GM13977 (cell line): ENCODE results near the gene TCF7.

ENCODE experiments used
- DNase-seq: peaks from one replicate; pipeline ENCODE4 v3.0.0; 2012; ENCODE audit warnings: low spot score
- in situ Hi-C: fragments of 300-500 bp; cut with MboI; formaldehyde crosslinking; loops from one replicate; pipeline ENCODE4 v1.12.0; 2022; ENCODE audit warnings: low sequenced_read_pairs, low pct_unique_long_range_greater_than_20kb, mixed read lengths, inconsistent platforms; ENCODE audit not compliant: unreplicated experiment
- TF ChIP-seq, protein P1 (sequence below): IDR thresholded peaks from 2 replicates; pipeline ENCODE4 v1.5.1; 2012; ENCODE audit warnings: mild to moderate bottlenecking, control low read depth; ENCODE audit not compliant: insufficient read depth; ENCODE audit errors: extremely low read depth, missing control alignments

TCF7 gene

GRCh38 chr5:134103397-134103796 lies 11.1 kb upstream of the TCF7 start:
- TF ChIP-seq, protein P1, sequence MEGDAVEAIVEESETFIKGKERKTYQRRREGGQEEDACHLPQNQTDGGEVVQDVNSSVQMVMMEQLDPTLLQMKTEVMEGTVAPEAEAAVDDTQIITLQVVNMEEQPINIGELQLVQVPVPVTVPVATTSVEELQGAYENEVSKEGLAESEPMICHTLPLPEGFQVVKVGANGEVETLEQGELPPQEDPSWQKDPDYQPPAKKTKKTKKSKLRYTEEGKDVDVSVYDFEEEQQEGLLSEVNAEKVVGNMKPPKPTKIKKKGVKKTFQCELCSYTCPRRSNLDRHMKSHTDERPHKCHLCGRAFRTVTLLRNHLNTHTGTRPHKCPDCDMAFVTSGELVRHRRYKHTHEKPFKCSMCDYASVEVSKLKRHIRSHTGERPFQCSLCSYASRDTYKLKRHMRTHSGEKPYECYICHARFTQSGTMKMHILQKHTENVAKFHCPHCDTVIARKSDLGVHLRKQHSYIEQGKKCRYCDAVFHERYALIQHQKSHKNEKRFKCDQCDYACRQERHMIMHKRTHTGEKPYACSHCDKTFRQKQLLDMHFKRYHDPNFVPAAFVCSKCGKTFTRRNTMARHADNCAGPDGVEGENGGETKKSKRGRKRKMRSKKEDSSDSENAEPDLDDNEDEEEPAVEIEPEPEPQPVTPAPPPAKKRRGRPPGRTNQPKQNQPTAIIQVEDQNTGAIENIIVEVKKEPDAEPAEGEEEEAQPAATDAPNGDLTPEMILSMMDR = no peak

DNA sequence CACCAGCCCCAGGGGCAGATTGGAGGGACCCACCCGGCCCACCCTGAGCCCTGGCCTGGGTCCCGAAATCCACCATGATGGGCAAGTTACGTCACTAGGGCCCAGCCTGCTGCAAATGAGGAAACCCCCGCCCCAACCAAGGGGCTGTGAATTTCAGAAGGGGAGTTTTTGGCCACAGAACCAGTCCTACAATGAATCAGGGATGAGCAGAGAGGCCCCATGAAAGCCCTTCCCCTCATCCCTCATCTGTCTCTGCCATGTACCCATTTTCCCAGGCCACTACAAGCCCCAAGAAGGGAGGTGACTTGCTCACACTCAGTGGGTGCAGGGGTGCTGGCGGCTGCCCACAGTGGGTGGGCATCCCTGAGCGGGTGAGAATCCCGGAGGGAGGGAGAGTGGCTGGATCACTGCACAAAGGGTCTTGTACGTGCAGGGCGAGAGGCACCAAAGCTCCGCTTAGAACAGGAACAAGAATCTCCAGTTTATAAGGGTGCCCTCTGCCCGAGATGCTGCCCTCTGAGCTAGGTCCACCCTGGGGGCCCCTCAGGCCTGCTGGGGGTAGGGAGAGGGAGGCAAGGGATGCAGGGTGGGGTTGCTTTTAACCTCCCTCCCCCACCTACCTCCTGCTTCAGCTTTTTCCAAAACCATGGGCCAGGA lies 10.4 kb upstream of the TCF7 start:
- in situ Hi-C loops = no loop called here
- TF ChIP-seq, protein P1 = no peak

More at GRCh38 chr5:134103397-134103796, 11.1 kb upstream of the TCF7 start:
- in situ Hi-C loops = no loop called here
- no peak for DNase-seq

DNA sequence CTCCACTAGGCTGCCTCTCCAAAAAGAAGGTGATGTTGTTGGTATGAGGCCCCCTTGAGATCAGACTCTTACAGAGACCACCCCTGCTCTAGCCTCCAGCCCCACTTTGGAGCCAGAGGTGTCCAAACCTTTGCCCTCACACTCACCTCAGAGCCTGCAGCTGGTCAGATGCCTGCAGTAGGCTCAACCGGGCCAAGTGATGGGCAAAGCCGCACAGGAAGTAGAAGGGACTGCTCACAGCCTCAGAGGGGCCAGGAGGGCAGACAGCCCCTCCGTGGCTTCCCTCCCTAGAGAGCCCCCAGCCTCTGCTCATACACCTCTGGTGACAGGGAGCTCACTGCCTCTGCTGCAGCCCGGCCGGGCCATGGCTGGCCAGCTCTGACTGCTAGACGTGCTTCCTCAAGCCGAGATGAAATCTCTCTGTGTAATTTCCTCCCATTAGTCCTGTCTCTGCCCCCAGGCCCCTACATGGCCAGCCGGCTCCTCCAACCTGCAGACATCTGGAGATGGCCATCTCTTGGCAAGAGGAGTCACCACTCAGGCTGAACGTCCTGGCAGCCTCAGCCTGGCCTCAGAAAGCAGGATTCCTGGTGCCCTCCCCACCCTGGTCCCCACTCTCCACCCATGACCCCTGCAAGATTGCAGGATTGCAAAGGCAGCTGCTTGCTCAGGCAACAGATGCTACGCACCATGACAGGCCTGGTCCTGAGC lies 7.3 kb upstream of the TCF7 start:
- TF ChIP-seq, protein P1 = no peak
- in situ Hi-C loops = no loop called here
- no peak for DNase-seq

More for the DNA sequence above, 10.4 kb upstream of the TCF7 start:
- no peak for DNase-seq

DNA sequence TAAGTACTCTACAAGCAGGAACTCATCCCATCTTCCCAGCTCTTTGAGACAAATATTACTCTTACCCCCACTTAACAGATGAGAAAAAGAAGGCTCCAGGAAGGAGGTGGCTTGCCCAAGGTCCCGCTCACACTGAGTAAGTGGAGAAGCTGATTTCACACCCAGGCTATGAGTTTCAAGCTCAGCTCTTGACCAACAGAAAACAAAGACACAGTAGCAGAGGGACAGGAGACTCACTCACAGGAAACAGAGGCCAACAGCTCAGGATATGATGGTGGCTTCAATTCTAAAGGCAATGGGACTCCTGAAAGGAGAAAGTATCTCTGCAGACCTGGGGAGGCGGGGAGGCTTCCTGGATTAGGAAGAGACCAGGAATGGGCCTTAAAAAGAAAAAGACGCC lies 6.7 kb upstream of the TCF7 start:
- no peak for DNase-seq
- in situ Hi-C loops = no loop called here
- TF ChIP-seq, protein P1 = no peak

DNA sequence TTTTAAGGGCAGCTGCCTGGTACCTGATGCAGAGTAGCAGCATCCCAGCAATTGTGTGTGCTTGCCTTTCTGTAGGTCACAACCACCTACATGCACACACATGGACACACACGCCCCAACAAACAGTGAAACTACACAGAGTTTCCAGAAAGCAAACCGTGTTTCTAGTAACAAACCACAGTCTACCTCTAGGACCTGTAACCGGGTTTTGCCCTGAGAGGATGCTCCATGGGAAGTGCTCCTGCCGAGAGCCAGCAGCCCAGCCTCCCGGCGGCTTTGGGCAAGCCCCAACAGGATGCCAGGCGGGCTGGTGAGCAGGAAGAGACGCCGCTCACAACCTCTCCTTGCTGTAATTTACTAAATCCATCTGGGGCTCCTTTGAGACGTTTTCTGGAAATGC lies 4.1 kb upstream of the TCF7 start:
- DNase-seq = no peak
- in situ Hi-C loops = no loop called here
- TF ChIP-seq, protein P1 = no peak

GRCh38 chr5:134111741-134112647 lies 2.5 kb upstream of the TCF7 start:
- in situ Hi-C loops = no loop called here
- TF ChIP-seq, protein P1 = no peak
- peak; percentile 67 for DNase-seq
